Brain microvascular endothelial cell (primary cell): ENCODE data around the gene AGBL4.
A peak's percentile ranks its signal among the peaks of the same experiment; 100 is the strongest.

Source experiments
- DNase-seq: peaks from one replicate; pipeline ENCODE4 v3.0.0-alpha.2; 2020
- H3K27ac ChIP-seq: fragments of 250-450 bp; sonication (Bioruptor Pico); 2 replicates; pipeline ENCODE4 v1.5.1; 2020; ENCODE audit warnings: mild to moderate bottlenecking, moderate library complexity
- H3K27me3 ChIP-seq: fragments of 250-450 bp; sonication (Bioruptor Pico); replicated peaks from 2 replicates; pipeline ENCODE4 v1.5.1; 2020; ENCODE audit warnings: mild to moderate bottlenecking
- H3K36me3 ChIP-seq: fragments of 250-450 bp; sonication (Bioruptor Pico); replicated peaks from 2 replicates; pipeline ENCODE4 v1.5.1; 2020; ENCODE audit warnings: mild to moderate bottlenecking
- H3K4me3 ChIP-seq: 2 replicates; pipeline ENCODE4 v1.5.1; 2011; ENCODE audit warnings: low read depth, mild to moderate bottlenecking, control low read depth, low read length, moderate library complexity
- in situ Hi-C: cut with HindIII; loops from 2 replicates; pipeline ENCODE4 v1.10.0; 2017; ENCODE audit warnings: low sequenced_read_pairs, low pct_ligation_motif_present
- TF ChIP-seq, protein P1 (sequence below): IDR thresholded peaks from 2 replicates; pipeline ENCODE4 v1.5.1; 2011; ENCODE audit warnings: low read depth, mild to moderate bottlenecking, moderate library complexity, low read length, control low read depth, inconsistent platforms; ENCODE audit errors: missing control alignments

AGBL4 gene

GRCh38 chr1:48882020-48882419 lies 1141.7 kb downstream of the AGBL4 start:
- TF ChIP-seq, protein P1, sequence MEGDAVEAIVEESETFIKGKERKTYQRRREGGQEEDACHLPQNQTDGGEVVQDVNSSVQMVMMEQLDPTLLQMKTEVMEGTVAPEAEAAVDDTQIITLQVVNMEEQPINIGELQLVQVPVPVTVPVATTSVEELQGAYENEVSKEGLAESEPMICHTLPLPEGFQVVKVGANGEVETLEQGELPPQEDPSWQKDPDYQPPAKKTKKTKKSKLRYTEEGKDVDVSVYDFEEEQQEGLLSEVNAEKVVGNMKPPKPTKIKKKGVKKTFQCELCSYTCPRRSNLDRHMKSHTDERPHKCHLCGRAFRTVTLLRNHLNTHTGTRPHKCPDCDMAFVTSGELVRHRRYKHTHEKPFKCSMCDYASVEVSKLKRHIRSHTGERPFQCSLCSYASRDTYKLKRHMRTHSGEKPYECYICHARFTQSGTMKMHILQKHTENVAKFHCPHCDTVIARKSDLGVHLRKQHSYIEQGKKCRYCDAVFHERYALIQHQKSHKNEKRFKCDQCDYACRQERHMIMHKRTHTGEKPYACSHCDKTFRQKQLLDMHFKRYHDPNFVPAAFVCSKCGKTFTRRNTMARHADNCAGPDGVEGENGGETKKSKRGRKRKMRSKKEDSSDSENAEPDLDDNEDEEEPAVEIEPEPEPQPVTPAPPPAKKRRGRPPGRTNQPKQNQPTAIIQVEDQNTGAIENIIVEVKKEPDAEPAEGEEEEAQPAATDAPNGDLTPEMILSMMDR, result no peak
- no peak overlapping the region for H3K27ac ChIP-seq
- no peak overlapping the region for H3K4me3 ChIP-seq
- H3K27me3 ChIP-seq, result no peaks in the 10 kb centered on the region
- H3K36me3 ChIP-seq, result no peaks in the 10 kb centered on the region
- no peak for DNase-seq
- in situ Hi-C loops, result no loop called here

GRCh38 chr1:48878191-48878940 lies 1145.4 kb downstream of the AGBL4 start:
- in situ Hi-C loops, result no loop called here
- peak overlapping the region; percentile 29 for H3K27ac ChIP-seq
- no peaks in the 10 kb centered on the region for H3K36me3 ChIP-seq
- H3K27me3 ChIP-seq, result no peaks in the 10 kb centered on the region
- no peak overlapping the region for H3K4me3 ChIP-seq
- TF ChIP-seq, protein P1, result no peak
- peak; percentile 78 for DNase-seq

- no peak for DNase-seq
- Histone ChIP-seq H3K4me3 (no peak overlapping the region), H3K27ac (no peak overlapping the region), H3K36me3 (no peaks in the 10 kb centered on the region), H3K27me3 (no peaks in the 10 kb centered on the region)
- TF ChIP-seq, protein P1, result no peak
- in situ Hi-C loops, result no loop called here
Observed at GRCh38 chr1:48876330-48876785, 1147.4 kb downstream of the AGBL4 start.

GRCh38 chr1:48875552-48876329 lies 1148.0 kb downstream of the AGBL4 start:
- H3K27ac ChIP-seq, result no peak overlapping the region
- no peaks in the 10 kb centered on the region for H3K36me3 ChIP-seq
- DNase-seq, result no peak
- in situ Hi-C loops, result no loop called here
- TF ChIP-seq, protein P1, result no peak
- no peak overlapping the region for H3K4me3 ChIP-seq
- no peaks in the 10 kb centered on the region for H3K27me3 ChIP-seq

DNA sequence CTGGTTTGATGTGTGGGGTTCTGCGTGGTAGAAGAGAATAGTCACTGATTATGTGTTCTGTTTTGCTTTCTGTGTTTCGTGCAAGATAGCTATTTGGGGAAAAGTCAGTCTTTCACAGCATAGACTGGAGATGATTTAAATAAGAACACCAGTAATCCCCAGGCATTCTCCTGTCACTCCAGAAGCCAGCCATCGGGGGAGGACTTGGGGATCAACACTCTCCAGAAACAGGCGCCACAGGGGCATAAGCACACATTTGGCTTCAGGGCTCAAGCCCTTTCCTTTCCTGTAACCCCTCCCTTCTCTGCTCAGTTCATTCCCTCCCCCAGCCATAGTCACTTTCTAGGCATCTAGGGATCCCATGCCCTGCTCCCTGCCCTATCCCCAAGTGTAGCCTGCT lies 1149.8 kb downstream of the AGBL4 start:
- H3K27ac ChIP-seq, result no peak overlapping the region
- H3K27me3 ChIP-seq, result no peaks in the 10 kb centered on the region
- in situ Hi-C loops, result no loop called here
- no peaks in the 10 kb centered on the region for H3K36me3 ChIP-seq
- TF ChIP-seq, protein P1, result no peak
- H3K4me3 ChIP-seq, result no peak overlapping the region
- DNase-seq, result no peak
